H1 (cell line): ENCODE data around the gene BTN1A1. TPM values are rescaled to one million over a fixed set of nuclear protein-coding genes. Genes with fewer than 3 reads are reported as not detected.

ENCODE experiments used
- ASH2L ChIP-seq: fragments of 200-600, 300-600 bp; sonication (generic); IDR thresholded peaks from one replicate; pipeline ENCODE4 v1.7.1; 2017; ENCODE audit warnings: low read length
- ATF3 ChIP-seq: IDR thresholded peaks from 2 replicates; pipeline ENCODE4 v1.6.1; 2011; ENCODE audit warnings: low read depth, mild to moderate bottlenecking, low read length; ENCODE audit not compliant: insufficient read depth
- BCL11A ChIP-seq, 2 experiments: IDR thresholded peaks; one replicate each; pipeline ENCODE4 v1.6.1; 2011; ENCODE audit warnings: low read depth in 2 of 2, low read length in 2 of 2, mild to moderate bottlenecking in 2 of 2
- CBX8 ChIP-seq: fragments of 300-800, 300-1000 bp; sonication (generic); IDR thresholded peaks from 2 replicates; pipeline ENCODE4 v1.7.1; 2016; ENCODE audit warnings: low read depth, low read length, borderline replicate concordance
- CHD7 ChIP-seq: fragments of 300-600 bp; sonication (generic); IDR thresholded peaks from 2 replicates; pipeline ENCODE4 v1.7.1; 2012; ENCODE audit warnings: low read length, moderate library complexity, mild to moderate bottlenecking, inconsistent platforms; ENCODE audit not compliant: insufficient replicate concordance
- JUND ChIP-seq: IDR thresholded peaks from 2 replicates; pipeline ENCODE4 v1.6.1; 2011; ENCODE audit warnings: mild to moderate bottlenecking, improper control_type of control experiment, low read length
- MAFK ChIP-seq: IDR thresholded peaks from 2 replicates; pipeline ENCODE4 v1.6.1; 2012; ENCODE audit warnings: low read depth, mild to moderate bottlenecking, improper control_type of control experiment, low read length
- RFX5 ChIP-seq: IDR thresholded peaks from 2 replicates; pipeline ENCODE4 v1.6.1; 2011; ENCODE audit warnings: low read depth, low read length, improper control_type of control experiment, borderline replicate concordance
- TAF7 ChIP-seq: optimal IDR thresholded peaks from 2 replicates; pipeline ENCODE3; 2011; ENCODE audit warnings: low read depth, mild to moderate bottlenecking, inconsistent platforms, low read length, moderate library complexity, borderline replicate concordance
- TBP ChIP-seq: IDR thresholded peaks from 2 replicates; pipeline ENCODE4 v1.6.1; 2011; ENCODE audit warnings: low read depth, low read length, improper control_type of control experiment
- polyA plus RNA-seq, 7 experiments: library from polyadenylated mRNA; depleted of rRNA in 3 of 7; stranded (reverse) in 5 of 7; unstranded in 2 of 7; fragments of >200 nt in 5 of 7; fragments of 200-250 nt in 2 of 7; gene quantifications; 1 replicate in 5 of 7; 2 replicates in 1 of 7; 4 replicates in 1 of 7; pipeline versions ENCODE4 v1.2.1 to v1.2.3, GENCODE V29; 2011 to 2013; ENCODE audit warnings: missing spikeins in 2 of 7, mixed read lengths in 2 of 7
- total RNA-seq: library from RNA; stranded (reverse); fragmentation: NEBNext Ultra II Directional; extraction: Animal tissue kit (Norgen Biotek cat#: 25700); gene quantifications from 2 replicates; pipeline ENCODE4 v1.2.1, GENCODE V29; 2021
- TF ChIP-seq, protein P1 (sequence below): IDR thresholded peaks from 2 replicates; pipeline ENCODE4 v1.6.1; 2011; ENCODE audit warnings: low read length, improper control_type of control experiment

Gene BTN1A1
- total and polyA plus RNA-seq, 2 of the 8 experiments (the other 6 are each of a cell fraction or from before 2014, with no cell fraction given) = 0.28 to 0.35 TPM

DNA sequence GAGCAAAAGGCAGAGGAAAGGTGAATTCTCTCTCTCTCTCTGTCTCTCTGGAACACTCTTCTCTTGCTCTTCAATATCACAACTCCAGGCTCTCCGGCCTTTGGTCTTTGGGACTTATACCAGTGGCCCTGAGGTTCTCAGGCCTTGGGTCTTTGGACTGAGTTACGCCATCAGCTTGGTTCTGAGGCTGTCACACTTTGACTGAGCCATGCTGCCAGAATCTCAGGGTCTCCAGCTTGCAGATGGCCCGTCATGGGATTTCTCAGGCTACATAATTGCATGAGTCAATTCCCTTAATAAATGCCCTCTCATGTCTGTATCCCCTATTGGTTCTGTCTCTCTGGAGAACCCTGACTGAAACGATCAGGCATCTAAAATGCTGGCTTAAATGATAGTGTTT lies 29.5 kb upstream of the BTN1A1 start (continued):
- TF ChIP-seq CHD7 (no peak), MAFK (no peak), ASH2L (no peak), BCL11A (IDR thresholded peaks at IDR 0.05; ENCODE audit: low read depth in 2 of 2, low read length in 2 of 2) (no peak), ATF3 (no peak), RFX5 (no peak), JUND (no peak), TAF7 (no peak), CBX8 (no peak), TBP (no peak)
- TF ChIP-seq, protein P1, sequence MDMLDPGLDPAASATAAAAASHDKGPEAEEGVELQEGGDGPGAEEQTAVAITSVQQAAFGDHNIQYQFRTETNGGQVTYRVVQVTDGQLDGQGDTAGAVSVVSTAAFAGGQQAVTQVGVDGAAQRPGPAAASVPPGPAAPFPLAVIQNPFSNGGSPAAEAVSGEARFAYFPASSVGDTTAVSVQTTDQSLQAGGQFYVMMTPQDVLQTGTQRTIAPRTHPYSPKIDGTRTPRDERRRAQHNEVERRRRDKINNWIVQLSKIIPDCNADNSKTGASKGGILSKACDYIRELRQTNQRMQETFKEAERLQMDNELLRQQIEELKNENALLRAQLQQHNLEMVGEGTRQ = no peak
